AG09319 (cell line): ENCODE data around the gene PPP2R5D.
A peak's percentile ranks its signal among the peaks of the same experiment; 100 is the strongest.

ENCODE experiments used
- DNase-seq: peaks from one replicate; pipeline ENCODE4 v3.0.0-alpha.2; 2010; ENCODE audit warnings: low read depth; ENCODE audit errors: extremely low read depth
- CTCF ChIP-seq: IDR thresholded peaks from 2 replicates; pipeline ENCODE4 v1.5.1; 2011; ENCODE audit warnings: low read depth, mild to moderate bottlenecking, inconsistent platforms, low read length, moderate library complexity

The PPP2R5D gene

DNA sequence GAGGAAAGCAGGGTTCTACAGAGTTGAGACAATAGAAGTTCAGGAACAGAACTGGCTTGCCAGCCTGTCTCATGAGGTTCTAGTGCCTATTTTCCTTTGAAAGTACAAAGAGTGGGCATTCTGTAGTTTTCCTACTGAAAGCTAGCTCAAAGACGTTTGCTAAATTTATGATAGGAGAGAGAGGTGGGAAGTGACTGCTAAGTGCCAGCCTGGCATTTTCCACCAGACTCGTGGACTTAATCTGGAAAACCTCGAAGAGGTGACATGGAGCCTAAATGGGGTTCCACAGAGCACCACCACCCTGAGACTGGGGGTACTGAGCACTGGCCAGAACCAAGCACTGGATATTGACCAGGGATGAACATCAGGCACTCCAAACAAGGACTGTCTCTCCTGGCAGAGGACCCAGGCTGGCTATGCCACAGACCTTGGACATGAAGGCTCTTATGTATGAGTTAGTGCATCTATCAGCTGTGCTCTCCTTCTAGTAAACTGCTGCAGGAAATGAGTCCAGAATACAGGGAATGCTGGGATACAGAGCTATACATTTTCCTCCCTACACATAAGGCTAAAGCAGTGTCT lies 12.5 kb upstream of the PPP2R5D start:
- DNase-seq, result no peak

GRCh38 chr6:42973926-42974325 lies 10.4 kb upstream of the PPP2R5D start:
- no peak for TF ChIP-seq CTCF
- DNase-seq, result no peak

More for the DNA sequence above, 12.5 kb upstream of the PPP2R5D start:
- no peak for TF ChIP-seq CTCF

- DNase-seq, result no peak
- no peak for TF ChIP-seq CTCF
Measured at GRCh38 chr6:42974919-42975505, 9.4 kb upstream of the PPP2R5D start.

DNA sequence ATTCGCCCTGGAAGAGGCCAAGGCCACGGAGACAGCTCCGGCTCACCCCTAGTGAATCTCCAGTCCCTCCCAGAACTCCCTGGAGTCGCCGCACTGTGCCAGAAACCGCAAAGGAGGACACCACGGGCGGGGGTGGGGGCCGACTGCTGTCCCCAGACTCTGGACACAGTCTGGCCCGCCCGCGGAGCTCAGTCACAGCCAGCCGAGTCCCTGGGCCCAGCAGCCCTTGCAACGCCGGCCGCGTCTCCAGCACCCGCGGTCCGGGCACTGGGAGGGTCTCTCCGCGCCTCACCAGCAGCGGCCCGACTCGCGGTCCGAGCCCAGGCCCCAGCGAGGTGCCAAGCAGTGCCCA lies 5.9 kb upstream of the PPP2R5D start:
- no peak for DNase-seq
- TF ChIP-seq CTCF, result no peak

DNA sequence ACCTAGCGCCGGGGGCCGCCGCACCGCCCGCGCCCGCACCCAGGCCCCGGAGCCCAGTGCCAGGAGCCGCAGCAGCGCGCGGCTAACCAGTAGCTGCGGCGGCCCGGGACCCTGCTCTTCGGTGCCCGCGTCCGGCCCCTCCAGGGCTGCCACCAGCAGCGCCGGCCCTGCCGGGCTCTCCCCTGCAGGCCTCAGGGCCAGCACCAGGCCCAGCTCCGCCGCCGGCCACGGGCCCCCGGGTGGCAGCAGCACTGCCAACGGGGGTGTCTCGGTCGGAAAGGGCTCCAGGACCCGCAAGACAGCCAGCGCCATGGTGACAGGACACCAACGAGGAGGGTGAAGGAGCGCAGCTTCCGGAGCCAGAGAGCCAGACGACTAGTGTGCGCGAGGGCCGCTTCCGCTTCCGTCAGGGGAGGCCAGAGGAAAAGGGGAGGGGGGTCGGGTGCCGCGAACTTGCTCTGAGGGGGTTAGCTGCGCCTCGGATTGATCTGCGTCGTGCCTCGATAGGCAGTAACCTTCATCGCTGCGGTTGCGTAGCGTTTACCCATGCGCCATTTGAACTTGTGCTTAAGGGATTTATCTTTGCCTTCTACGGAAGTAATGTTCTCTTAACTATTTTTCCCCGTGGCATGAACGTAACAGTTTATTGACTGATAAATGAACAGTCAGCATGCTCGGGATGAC lies 5.4 kb upstream of the PPP2R5D start, which contains the start of gene PEX6:
Gene PEX6, minus strand, starts transcription at position 343 of the 684 bp plus-strand sequence. Its CDS starts 31 bp downstream, at position 312.
- peak; percentile 40 for DNase-seq
- no peak for TF ChIP-seq CTCF

DNA sequence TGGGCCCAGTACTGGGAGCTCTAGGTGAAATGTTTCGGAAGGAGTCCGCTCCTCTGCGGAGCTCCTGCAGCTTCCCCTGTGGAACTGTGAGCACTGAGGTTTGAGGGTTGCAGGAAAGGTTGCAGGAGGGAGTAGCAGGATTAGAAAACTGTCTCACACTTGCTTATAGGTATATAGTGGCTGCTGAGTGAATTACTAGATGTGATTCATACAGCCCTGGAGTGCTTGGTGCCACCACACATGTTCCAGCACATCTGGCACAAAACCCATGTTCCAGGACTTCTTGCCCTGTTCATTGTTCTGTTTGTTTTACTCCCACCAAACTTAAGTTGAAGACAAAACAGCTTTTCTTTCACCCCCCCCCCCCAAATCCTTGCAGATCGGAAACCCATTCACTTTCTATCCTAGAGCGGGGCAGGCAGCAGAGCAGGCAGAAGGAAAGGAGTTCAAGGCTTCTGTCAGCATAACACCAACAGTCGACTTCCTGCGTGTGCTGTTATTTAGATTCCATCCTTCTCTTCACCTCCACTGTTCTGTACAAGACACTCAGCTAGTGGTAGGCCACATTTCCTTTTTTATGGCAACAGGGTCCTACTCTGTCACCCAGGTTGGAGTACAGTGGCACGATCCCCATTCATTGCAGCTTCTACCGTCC lies 4.7 kb upstream of the PPP2R5D start:
- no peak for TF ChIP-seq CTCF
- DNase-seq, result no peak

DNA sequence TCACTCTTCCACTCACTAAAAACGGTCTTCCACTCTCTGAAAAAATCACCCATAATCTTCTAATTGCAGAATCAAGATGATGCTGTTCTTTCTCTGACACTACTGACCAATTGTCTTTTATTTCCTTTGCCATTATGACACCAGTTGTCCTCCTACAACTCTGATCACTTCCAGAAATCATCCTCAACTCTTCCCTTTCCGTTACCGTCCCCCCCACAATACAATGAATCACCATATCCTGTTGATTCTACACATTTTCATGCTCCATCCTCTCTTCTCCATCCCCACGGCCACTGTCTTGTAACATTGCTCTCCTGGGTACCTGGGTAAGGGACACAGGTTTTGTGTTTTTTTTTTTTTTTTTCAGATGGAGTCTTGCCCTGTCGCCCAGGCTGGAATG lies 2.5 kb upstream of the PPP2R5D start:
- no peak for TF ChIP-seq CTCF
- DNase-seq, result no peak
